GM19035 (cell line): Measurements from ENCODE around the gene TRPM2.

Experiments used
- ATAC-seq: cut with Tn5 transposase; IDR thresholded peaks from one replicate; pipeline ENCODE4 v1.9.1; 2021; ENCODE audit not compliant: unreplicated experiment

Gene TRPM2

DNA sequence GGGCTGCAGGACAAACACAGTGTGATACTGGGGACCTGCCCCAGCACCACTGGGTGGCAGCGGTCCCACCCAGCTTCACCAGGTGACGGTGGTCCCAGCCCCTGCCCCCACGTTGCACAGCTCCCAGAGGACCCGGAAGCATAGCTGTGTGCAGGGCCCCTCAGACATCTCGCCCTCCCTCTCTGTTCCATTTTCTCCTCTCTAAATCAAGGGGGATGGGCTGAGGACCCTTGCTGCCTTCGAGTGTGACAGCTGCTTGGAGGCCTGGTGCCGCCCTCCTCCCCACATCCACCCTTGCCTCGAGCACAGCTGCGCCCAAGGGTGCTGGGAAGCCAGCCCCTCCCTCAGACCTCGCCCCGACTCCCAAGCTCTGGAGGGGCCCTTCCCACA lies 85.8 kb downstream of the TRPM2 start:
- no peak for ATAC-seq

DNA sequence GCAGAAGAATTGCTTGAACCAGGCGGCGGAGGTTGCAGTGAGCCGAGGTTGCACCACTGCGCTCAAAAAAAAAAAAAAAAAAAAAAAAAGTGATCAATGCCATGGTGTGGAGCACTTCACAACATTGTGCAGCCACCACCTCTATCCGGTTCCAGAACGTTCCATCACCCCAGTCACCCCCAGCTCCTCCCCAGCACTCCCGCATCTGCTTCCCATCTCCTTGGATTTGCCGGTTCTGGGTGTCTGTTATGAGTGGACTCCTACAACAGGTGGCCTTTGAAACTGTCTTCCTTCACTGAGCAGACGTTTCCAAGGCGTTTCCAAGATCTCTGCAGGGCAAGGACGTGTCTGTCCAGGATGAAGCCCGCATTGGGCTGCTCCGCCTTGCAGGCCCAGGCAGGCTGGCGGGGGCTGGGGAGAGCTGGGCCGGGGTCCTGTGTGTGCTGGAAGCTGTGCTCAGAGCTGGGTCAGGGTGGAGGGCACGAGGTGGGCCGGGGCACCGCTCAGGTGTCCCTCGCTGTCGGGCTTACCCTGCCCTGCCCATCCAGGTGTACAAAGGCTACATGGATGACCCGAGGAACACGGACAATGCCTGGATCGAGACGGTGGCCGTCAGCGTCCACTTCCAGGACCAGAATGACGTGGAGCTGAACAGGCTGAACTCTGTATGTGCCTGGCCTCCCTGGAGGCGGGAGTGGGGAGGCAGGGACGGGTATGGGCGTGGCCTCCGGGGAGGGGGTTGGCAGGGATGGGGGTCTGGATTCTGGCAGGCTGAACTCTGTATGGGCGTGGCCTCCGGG lies 87.0 kb downstream of the TRPM2 start:
- ATAC-seq = no peak

DNA sequence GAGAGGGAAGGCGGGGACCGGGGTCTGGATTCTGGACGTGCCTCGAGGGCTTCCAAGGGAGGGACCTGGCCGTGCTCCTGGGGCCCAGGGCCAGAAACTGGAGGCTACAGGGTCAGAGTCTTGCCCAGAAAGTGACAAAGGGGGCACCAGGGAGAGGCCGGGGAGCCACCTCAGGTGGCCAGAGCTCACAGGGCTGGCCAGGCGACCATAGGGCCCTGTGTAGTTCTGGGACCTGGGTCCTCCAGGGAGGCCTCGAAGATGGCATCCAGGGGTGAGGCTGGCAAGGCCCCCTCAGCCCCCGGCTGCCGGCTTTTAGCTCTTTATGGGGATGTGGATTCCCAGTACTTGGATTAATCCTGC lies 87.6 kb downstream of the TRPM2 start:
- ATAC-seq = no peak

DNA sequence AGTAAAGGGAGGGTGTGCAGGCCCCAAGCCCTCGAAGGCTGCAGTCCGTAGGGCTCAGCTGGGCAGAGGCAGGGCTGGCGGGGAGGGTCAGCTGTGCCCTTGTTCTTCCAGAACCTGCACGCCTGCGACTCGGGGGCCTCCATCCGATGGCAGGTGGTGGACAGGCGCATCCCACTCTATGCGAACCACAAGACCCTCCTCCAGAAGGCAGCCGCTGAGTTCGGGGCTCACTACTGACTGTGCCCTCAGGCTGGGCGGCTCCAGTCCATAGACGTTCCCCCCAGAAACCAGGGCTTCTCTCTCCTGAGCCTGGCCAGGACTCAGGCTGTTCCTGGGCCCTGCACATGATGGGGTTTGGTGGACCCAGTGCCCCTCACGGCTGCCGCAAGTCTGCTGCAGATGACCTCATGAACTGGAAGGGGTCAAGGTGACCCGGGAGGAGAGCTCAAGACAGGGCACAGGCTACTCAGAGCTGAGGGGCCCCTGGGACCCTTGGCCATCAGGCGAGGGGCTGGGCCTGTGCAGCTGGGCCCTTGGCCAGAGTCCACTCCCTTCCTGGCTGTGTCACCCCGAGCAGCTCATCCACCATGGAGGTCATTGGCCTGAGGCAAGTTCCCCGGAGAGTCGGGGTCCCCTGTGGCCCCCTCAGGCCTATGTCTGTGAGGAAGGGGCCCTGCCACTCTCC lies 88.3 kb downstream of the TRPM2 start:
- no peak for ATAC-seq

DNA sequence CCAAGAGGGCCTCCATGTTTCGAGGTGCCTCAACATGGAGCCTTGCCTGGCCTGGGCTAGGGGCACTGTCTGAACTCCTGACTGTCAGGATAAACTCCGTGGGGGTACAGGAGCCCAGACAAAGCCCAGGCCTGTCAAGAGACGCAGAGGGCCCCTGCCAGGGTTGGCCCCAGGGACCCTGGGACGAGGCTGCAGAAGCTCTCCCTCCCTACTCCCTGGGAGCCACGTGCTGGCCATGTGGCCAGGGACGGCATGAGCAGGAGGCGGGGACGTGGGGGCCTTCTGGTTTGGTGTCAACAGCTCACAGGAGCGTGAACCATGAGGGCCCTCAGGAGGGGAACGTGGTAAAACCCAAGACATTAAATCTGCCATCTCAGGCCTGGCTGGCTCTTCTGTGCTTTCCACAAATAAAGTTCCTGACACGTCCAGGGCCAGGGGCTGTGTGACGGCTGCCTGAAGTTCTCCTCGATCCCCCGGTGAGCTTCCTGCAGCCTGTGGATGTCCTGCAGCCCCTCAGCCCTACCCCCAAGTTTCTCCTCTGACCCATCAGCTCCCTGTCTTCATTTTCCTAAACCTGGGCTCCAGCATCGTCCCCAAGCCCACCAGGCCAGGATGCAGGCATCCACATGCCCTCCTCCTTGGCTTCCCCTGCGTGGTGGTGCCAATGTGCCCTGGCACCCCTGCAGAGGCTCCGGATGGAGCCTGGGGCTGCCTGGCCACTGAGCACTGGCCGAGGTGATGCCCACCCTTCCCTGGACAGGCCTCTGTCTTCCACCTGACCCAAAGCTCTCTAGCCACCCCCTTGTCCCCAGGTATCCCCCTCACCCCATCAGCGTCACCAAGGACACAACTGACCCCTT lies 89.1 kb downstream of the TRPM2 start:
- no peak for ATAC-seq

DNA sequence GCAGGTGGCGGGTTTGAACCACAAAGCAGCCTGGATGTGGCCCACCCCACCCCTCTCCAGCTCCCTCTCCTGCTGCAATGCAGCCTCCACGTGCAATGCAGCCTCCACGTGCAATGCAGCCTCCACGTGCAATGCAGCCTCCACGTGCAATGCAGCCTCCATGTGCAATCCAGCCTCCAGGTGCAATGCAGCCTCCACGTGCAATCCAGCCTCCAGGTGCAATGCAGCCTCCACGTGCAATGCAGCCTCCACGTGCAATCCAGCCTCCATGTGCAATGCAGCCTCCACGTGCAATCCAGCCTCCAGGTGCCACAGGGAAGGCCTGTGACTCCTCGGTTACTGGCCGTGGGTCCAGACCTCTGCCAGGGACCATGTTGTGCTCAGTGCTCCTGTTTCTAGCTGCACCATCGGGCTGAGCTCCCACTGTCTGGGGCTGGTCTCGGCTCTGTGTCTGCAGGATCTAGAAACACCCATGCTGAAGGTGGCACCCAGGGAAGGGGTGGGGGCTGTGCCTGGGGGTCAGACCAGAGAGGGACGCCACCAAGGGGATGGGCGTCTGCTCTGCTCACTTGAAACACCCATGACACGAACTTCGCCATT lies 90.0 kb downstream of the TRPM2 start:
- no peak for ATAC-seq

DNA sequence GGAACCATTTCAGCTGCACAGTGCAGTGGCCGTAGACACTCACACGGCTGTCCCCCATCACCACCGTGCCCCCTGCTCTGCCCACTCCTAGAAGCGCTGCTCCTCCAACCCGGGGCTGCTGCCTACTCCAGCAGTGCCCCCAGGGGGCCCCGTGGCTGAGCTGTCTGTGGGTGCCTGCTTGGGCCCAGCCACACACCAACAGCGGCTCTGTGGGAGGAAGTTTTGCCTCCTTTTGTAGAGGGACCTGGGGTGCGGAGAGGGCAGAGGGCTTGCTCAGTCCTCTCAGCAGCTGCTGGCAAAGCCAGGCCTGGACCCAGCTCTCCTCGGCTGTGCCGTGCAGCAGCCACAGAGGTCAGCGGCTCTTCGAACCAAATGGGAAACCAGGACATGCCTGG lies 90.5 kb downstream of the TRPM2 start:
- no peak for ATAC-seq

DNA sequence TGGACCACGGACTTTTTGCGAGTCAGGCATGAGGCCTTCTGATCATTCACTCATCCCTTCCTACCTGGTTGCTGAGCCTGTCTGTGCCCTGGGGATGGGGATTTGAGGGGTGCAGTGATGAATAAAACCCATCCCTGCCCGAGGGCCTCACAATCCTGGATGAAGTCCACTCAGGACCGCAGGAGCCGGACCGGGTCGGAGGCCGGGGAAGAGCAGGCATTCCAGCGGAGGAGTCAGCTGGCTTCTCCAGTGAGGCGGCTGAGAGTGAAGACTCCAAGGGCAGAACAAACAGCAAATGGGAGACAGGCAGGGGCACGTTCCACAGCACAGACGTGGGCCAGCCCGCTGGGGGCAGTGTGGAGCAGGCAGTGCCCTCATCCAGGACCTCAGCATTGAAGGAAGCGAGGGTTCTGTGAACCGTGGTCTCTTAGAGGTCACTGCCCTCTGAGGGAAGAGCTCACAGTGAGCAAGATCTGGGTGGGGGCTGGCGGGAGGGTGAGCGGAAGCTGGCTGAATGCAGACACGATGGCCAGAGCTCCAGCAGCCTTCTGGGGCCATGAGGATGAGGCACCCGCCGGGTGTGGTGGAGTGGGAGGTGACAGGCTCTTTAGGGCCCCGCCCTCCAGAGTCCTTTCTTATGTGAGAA lies 91.0 kb downstream of the TRPM2 start:
- no peak for ATAC-seq

DNA sequence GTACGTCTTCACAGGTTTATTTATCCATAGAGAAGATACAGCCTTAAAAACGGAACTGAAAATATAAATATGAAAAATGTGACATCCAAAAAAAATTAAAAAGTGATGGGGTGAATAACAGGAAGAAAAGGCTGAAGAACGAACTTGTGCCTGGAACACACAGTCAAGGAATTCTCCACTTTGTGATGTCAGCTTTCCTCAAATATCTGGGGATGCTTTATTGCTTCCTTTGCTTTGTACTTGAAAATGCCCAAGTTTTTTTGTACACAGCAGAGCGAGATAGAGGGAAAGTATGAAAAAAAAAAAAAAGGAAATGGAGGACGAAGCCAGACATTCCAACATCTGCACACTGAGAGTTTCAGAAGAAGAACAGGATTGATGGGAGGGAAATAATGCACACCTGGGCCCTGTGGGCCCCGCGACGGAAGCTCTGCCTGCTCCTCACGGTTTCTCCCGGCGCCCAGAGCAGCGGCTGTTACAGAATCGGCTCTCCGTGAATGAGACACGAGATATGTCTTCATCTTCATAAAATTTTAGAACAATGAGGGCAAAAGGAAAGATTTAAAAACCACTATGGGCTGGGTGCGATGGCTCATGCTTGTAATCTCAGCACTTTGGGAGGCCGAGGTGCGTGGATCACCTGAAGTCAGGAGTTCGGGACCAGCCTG lies 91.9 kb downstream of the TRPM2 start:
- no peak for ATAC-seq

DNA sequence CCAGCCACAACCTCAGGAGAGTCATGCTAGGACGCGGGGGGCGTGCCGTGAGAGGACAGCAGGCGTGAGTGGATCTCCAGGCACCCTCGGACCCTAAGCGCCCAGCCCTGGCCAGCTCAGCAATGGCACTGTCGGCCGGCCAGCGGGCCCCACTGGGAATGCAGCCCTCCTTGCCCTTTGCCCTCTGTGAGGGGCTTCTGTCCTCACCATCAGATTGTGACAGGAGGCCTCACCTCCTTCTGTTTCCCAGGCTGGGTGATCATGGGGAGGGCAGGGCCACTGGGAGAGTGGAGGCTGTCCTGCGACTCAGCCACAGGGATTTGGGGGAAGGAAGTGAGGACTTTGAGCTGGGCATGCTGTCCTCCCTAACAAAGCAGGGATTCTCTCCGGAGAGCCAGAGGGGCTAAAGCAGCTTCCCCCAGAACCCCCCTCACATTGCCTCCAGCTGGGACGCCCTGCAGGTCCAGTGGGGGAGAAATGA lies 95.3 kb downstream of the TRPM2 start:
- no peak for ATAC-seq

DNA sequence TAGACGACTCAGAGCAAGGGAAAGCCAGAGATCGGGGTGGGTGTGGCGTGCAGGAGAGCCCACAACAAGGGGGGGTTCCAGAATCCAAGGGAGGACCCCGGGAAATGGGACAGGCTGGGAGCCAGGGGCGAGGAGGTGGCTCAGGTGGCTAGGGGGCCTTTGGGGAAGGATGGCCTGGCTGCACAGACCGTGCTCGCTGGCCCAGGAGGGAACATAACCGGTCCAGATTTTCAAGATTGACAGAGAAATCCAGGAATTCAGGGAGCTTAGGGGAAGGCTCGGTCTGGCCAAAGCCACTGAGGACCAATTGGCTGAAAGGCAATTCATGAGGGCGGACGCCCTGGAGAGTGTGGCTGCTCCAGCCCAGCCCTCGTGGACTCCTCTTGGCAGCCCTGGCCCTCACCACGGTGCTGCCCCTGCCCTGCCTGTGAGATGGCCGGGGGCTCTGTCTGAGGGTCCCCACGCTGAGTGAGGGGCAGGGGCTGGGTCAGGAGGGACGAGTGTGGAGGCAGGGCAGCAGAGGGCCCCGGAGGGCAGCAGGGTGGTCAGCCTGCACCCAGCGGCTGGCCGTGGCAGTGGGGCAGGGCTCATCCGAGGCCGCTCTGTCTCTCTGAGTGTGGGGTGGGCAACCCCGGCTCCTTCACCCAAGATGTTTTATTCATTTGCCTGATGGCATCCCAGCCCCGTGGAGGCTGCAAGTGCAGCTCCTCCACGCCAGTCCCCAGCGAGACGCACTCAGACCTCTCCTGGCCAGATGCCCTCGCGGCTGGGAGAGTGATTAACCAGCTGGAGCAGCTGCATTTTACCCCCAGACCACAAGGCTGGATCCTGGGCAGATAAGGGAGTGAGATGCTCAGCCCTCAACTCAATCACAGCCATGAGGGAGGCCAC lies 96.3 kb downstream of the TRPM2 start:
- ATAC-seq = no peak

DNA sequence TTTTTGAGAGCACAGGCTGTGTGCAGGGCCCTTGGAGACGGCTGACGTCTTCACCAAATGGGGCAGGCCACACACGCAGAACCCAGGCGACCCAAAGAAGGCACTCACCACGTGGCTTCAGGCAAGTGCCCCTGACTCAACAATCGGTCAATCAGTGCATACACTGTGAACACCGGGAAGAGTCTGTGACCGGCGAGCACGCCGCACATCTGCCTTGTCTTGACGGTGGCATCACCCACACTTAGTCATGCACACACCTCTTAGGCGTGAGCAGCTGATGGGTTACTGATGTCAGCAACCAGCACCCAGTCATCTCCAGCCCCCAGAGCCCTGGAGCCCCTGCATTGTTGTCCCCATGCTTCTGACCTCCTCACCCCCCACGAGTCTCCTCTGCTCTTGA lies 97.0 kb downstream of the TRPM2 start:
- ATAC-seq = no peak

DNA sequence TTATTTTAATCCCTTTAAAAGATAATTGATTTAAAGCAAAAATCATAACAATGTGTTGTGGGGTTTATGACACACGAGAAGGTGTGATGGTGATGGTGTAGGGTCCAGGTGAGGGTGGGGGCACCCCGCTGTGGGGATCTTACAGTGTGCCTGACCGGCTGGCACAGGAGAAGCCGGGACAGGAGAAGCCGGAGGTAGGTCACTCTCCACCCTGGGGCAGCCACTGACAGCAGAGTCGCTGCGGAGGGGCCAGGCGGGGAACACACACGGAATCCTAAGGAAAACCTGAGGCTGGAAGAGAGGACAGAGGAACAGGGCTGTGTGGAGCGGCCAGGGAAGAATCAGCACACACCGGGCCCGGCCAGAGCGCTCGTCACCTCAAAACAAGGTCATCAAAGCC lies 97.6 kb downstream of the TRPM2 start:
- ATAC-seq = no peak

DNA sequence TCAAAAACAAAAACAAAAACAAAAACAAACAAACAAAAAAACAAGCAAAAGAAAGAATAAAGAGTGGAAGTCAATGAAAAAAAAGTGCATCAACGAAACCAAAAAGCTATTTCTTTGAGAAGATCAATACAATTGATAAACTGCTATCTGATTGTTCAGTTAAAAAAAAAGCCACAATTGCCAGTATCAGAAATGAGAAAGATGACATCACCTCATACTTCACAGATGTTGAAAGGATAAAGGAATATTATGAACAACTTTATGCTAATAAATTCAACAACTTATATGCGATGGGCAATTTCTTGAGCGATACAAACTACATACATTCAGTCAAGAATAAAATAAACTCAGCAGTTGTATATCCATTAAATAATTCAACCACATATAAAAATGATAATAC lies 99.7 kb downstream of the TRPM2 start:
- no peak for ATAC-seq

DNA sequence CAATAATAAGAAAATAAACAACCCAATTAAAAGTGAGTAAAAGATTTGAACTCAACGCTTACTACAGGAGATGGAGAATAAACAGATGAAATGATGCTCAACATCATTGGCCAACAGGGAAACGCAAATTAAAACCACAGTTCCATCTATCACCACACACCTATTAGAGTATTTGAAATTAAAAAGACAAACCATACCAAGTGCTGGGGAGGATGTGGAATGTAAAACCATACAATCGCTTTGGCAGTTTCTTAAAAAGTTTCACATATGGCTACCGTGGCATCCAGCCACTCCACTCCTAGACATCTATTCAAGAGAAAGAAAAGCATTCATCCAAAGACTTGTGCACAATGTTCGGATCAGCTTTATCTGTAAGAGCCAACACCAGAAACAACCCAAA lies 100.6 kb downstream of the TRPM2 start:
- ATAC-seq = no peak

DNA sequence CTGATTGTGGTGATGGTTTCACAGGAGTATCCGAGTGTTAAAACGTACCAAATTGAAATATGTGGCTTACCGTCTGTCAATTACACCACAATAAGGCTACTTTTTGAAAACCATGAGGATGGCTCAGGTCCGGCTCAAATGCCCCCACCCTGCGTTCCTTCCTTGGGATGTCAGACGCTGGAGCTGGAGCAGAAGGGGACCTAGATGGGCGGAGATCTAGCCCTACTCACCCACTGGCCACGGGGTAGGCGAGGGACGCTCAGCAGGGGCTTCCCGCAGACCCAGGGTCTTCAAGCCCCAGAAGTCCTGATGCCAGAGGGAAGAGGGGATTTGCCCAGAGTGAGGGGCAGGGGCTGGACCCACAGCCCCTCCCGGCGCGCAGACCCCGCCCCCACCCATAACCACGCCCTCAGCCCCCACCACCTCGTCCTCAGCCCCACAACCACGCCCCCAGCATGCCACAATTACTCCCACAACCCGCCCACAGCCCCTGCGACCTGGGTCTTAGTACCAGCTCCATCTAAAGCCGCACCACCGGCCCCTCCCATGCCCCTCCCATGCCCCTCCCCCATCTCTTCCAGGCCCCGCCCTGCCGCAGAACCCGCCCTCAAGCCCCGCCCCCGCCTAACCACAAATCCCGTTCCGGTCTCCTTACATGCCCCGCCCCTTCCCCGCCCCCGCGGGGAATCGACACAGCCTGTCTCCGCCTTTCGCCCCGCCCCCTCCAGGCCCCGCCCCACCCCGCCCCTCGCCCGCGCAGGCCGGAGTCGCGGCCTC lies 101.5 kb downstream of the TRPM2 start, which contains the start of gene LRRC3:
Gene LRRC3 (plus strand): TSS at position 764 of the 777 bp plus-strand sequence. CDS start 1,135 bp downstream, outside the sequence.
- no peak for ATAC-seq

DNA sequence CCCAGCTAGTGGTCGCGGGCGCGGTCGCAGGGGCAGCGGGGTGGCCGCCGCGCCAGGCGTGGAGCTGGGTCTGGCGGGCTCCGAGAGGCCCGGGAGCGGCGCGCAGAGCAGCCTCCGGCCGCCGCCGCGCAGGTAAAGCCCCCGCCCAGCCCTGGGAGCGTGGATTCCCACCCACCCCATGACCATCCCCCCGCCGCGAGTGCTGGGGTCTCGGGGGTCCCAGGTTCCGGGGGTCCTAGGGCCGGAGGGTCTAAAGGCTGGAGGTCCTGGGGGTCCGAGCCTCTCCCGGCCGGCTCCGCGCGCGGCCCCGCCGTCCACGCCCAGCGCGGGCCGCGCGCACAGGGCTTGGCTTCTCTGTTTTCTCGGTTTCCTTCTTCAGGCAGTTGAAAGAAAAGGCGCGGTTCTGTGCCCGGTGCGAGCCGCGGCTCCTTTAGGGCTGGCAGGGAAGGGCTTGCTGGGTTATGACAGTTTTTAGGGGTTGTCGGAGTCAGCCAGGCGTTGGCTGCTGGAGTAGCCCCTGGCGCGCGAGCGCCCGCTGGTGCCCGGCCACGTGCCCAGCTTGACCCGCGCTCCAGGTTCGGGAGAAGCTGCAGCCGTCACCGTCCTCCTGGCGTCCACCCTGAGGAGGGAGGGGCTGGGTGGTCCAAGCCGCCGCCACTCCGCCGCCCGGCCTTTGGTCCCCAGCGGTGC lies 102.2 kb downstream of the TRPM2 start:
- no peak for ATAC-seq
